Muscle of leg (tissue), 16 donors: ENCODE data around the gene GPSM3. TPM values are rescaled to one million over a fixed set of nuclear protein-coding genes. Genes with fewer than 3 reads are reported as not detected.

Experiments used
- DNase-seq: peaks from one replicate; pipeline ENCODE4 v3.0.0; 2013
- H3K27ac ChIP-seq: one replicate; pipeline ENCODE4 v1.5.1; 2013; ENCODE audit warnings: mild to moderate bottlenecking, low read length, control low read depth
- H3K27me3 ChIP-seq: one replicate; pipeline ENCODE4 v1.6.1; 2013; ENCODE audit warnings: low read length; ENCODE audit not compliant: control insufficient read depth, insufficient read depth
- H3K36me3 ChIP-seq: one replicate; pipeline ENCODE4 v1.6.1; 2013; ENCODE audit warnings: low read length; ENCODE audit not compliant: control insufficient read depth, insufficient read depth
- H3K4me1 ChIP-seq: one replicate; pipeline ENCODE4 v1.6.1; 2013; ENCODE audit warnings: low read length; ENCODE audit not compliant: control insufficient read depth, insufficient read depth
- H3K4me3 ChIP-seq: one replicate; pipeline ENCODE4 v1.5.1; 2013; ENCODE audit warnings: low read length, control low read depth
- H3K9me3 ChIP-seq: replicated peaks from 2 replicates; pipeline ENCODE4 v1.6.1; 2013; ENCODE audit warnings: low read depth, low read length; ENCODE audit not compliant: control insufficient read depth
- WGBS: methylation state at CpG from one replicate; pipeline ENCODE4 v1.1.5; 2013; ENCODE audit warnings: missing lambda C conversion rate; ENCODE audit not compliant: insufficient coverage; 5-methylcytosine and 5-hydroxymethylcytosine counted together
- long read RNA-seq, 11 donors: transcript quantifications; one replicate each; lab custom pipeline, GENCODE V29; 2026
- polyA plus RNA-seq, 8 donors: library from polyadenylated mRNA; unstranded; fragments of 120-200 nt; gene quantifications; one replicate each; pipeline versions ENCODE4 v1.2.1 to v1.2.3, GENCODE V29; 2013; ENCODE audit warnings: inconsistent platforms in 1 of 8, low replicate concordance in 1 of 8; ENCODE audit not compliant: insufficient read length in 8 of 8, insufficient read depth in 1 of 8
- total RNA-seq: library from RNA; stranded (reverse); fragments of 120-200 nt; gene quantifications from one replicate; pipeline ENCODE4 v1.2.4, GENCODE V29; 2013

The GPSM3 gene, protein sequence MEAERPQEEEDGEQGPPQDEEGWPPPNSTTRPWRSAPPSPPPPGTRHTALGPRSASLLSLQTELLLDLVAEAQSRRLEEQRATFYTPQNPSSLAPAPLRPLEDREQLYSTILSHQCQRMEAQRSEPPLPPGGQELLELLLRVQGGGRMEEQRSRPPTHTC
- total RNA-seq (4.3 TPM), polyA plus RNA-seq (1 to 10 TPM; 6.1 to 9.8 (median 7.7) TPM)
- long read RNA-seq, donor 1, partial matches to known transcripts, result 0 of 1 reads
- long read RNA-seq, donor 1, other reads (novel, unspliced or antisense), result 0 of 1 reads
- long read RNA-seq, donor 2, result 0 reads
- long read RNA-seq, donor 3, partial matches to known transcripts, result 0 of 4 reads
- long read RNA-seq, donor 3, other reads (novel, unspliced or antisense), result 0 of 4 reads
- long read RNA-seq, donor 4, partial matches to known transcripts, result 0 of 4 reads
- long read RNA-seq, donor 4, other reads (novel, unspliced or antisense), result 0 of 4 reads
- long read RNA-seq, donor 5, partial matches to known transcripts, result 0 of 3 reads
- long read RNA-seq, donor 5, other reads (novel, unspliced or antisense), result 0 of 3 reads
- long read RNA-seq, donor 6, partial matches to known transcripts, result 0 of 6 reads
- long read RNA-seq, donor 6, other reads (novel, unspliced or antisense), result 0 of 6 reads
- long read RNA-seq, donor 7, transcript GPSM3-206 (4 exons, 1,476 nt), result major isoform, 6 of 6 reads
- long read RNA-seq, donor 7, partial matches to known transcripts, result 0 of 6 reads
- long read RNA-seq, donor 7, other reads (novel, unspliced or antisense), result 0 of 6 reads
- long read RNA-seq, donor 8, partial matches to known transcripts, result 0 of 4 reads
- long read RNA-seq, donor 8, other reads (novel, unspliced or antisense), result 0 of 4 reads
- long read RNA-seq, donor 9, result 0 reads
- long read RNA-seq, donor 10, partial matches to known transcripts, result 0 of 3 reads
- long read RNA-seq, donor 10, other reads (novel, unspliced or antisense), result 0 of 3 reads
- long read RNA-seq, donor 11, partial matches to known transcripts, result 0 of 1 reads
- long read RNA-seq, donor 11, other reads (novel, unspliced or antisense), result 0 of 1 reads

DNA sequence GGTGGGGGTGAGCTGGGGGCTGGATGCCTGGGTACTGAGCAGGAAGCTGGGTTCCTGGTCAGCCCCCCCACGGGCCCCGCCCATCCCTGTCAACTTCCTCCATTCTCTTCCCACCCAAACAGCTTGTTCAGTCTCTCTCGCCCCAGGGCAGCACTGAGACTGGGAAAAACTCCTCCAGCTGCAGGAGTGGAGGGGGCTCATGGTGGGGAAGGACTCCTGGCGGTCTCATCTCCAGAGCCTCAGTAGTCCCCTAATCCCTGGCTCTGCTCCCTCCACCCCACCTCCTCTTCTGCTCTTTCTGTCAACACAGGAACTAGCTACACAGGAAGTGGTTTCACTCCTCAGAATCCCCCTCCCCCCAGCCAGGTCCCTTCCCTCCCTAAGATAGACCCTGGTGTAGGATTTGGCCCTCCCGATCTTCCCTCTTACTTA is at the start of gene GPSM3:
Gene GPSM3 (minus strand): TSS at position 36 of the 432 bp plus-strand sequence. CDS start 130 bp downstream, outside the sequence.
- Histone ChIP-seq H3K4me3 (peak within 1 kb of the TSS; percentile 34), H3K36me3 (peaks cover 5% of the 10 kb centered on the region), H3K27ac (peak within 1 kb of the TSS; percentile 84), H3K9me3 (no peaks in the 10 kb centered on the region), H3K27me3 (no peaks in the 10 kb centered on the region), H3K4me1 (peaks cover 63% of the 10 kb centered on the region)
- DNase-seq, result peak; percentile 58
- no CpG with 5 or more reads among the region's 5 CpGs for WGBS

- WGBS, result 78% methylated on average over 1 of the region's 1 CpG
- Histone ChIP-seq H3K4me3 (no peak overlapping the region), H3K27ac (no peak overlapping the region), H3K4me1 (peaks cover 16% of the 10 kb centered on the region), H3K36me3 (no peaks in the 10 kb centered on the region), H3K9me3 (no peaks in the 10 kb centered on the region), H3K27me3 (no peaks in the 10 kb centered on the region)
- no peak for DNase-seq
Measured at GRCh38 chr6:32240686-32241085, 48.2 kb upstream of the GPSM3 start.

DNA sequence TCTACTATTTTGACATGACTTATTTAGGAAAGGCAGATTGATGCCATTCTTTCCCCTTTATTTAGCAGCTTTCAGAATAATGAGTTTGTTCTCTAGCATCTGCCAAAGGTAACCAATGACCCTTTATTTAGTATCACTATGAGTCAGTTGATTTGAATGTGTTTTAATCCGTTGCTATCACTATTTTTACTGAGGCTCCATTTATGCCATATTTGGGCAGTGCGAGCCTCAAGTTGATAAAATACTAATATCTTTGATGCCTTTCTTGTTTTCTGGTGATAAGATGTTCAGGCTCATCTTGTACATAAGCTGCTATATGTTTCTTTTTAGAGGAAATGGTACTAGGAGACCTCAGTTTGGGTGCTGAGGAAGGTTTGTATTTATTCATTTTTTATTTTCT is 47.0 kb upstream of the GPSM3 start:
- Histone ChIP-seq H3K36me3 (no peaks in the 10 kb centered on the region), H3K9me3 (no peaks in the 10 kb centered on the region), H3K27ac (no peak overlapping the region), H3K4me3 (no peak overlapping the region), H3K4me1 (peaks cover 13% of the 10 kb centered on the region), H3K27me3 (no peaks in the 10 kb centered on the region)
- DNase-seq, result no peak
- WGBS, result no CpG with 5 or more reads among the region's 2 CpGs

GRCh38 chr6:32234934-32235333 is 42.5 kb upstream of the GPSM3 start:
- Histone ChIP-seq H3K27ac (peak overlapping the region; percentile 88), H3K36me3 (no peaks in the 10 kb centered on the region), H3K4me3 (no peak overlapping the region), H3K27me3 (no peaks in the 10 kb centered on the region), H3K9me3 (no peaks in the 10 kb centered on the region), H3K4me1 (peaks cover 3% of the 10 kb centered on the region)
- DNase-seq, result no peak
- 33% methylated on average over 1 of the region's 4 CpGs for WGBS

DNA sequence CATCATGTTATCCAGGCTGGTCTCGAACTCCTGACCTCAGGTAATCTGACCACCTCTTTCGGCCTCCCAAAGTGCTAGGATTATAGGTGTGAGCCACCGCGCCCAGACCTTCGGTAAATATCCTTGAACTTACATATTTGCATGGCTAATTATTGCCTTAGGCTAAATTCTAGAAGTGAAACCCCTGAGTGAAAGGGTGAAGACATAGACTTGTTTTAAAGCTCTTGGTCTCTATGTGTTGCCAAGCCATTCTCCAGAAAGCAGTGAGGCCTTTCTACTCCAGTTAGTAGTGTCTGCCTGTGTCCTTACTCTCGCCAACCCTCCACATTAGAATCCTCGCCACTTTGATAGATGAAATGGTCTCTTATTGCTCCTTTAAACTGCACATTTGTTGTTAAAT is 34.0 kb upstream of the GPSM3 start:
- Histone ChIP-seq H3K27ac (no peak overlapping the region), H3K4me1 (no peaks in the 10 kb centered on the region), H3K9me3 (no peaks in the 10 kb centered on the region), H3K4me3 (no peak overlapping the region), H3K36me3 (no peaks in the 10 kb centered on the region), H3K27me3 (no peaks in the 10 kb centered on the region)
- WGBS, result 92% methylated on average over 2 of the region's 7 CpGs
- no peak for DNase-seq

DNA sequence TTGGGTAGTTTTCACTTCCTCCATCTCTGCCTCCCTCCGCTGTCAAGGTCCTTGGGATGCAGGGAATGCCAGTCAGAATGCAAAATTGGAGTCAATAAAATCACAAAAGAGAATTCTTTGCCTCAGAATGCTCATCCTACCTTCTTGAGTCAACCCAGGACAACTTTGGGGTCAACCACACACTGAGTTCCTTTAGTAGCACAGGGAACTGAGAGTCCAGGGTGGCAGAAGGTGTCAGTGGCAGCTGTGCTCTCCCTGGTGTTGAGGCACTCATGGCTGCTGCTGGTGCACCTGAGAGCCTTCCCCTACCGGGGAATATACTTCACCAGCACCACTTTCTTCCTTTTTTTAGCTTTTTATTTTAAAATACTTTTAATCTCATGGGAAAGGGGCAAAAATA is 32.3 kb upstream of the GPSM3 start:
- H3K27ac ChIP-seq, result peak overlapping the region; percentile 32
- no peak for DNase-seq
- H3K4me1 ChIP-seq, result no peaks in the 10 kb centered on the region
- WGBS, result no CpG with 5 or more reads among the region's 2 CpGs
- no peaks in the 10 kb centered on the region for H3K27me3 ChIP-seq
- no peaks in the 10 kb centered on the region for H3K9me3 ChIP-seq
- H3K36me3 ChIP-seq, result no peaks in the 10 kb centered on the region
- H3K4me3 ChIP-seq, result no peak overlapping the region

DNA sequence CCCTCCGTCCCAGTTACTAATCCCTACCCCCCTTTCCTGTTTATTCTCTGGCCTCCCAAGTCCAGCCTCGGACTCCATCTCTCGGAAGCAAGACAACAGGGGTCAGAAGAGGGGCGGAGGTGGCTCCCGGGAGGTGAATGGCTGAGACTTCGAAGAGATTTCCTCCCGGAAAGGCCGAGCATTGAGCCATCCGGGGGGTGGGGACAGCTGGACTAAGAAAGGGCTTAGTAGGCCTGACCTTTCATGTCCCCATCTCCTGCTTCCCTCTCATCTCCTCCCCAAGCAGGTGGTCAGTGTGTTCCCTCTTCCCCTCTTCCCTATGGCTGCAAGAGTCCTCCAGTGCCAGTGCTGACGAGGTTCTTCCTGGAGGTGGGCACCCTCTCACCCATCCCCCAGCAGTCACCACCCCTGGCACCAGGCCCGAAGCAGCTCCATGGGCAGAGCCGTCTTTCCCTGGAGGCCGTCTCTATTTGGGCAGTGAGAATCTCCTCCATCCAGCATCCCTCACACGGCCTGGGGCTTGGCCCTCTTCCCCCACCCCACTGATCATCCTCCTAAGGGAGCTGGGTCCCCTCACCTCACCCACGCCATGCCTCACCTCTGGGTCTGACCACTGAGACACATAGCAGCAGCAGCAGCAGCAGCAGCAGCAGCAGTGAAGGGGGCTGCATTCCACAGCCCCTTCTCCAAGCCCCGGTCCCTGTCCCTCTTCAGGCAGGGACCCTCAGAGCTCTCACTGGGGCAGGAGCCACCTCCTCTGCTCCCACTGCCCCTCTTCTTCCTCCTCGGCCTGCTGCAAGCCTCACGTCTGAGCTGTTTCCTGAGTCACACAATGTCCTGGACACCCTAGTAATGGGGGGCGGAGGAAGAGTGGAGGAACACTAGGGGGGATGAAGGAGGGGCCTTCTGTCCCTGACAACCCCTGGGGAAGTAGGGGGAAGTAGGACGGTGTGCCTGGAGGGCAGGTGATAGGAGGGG is 31.1 kb upstream of the GPSM3 start, which contains the start of gene NOTCH4:
Gene NOTCH4 (minus strand): TSS at position 810 of the 978 bp plus-strand sequence. CDS start 139 bp downstream, at position 671.
- 50% methylated on average over 9 of the region's 20 CpGs for WGBS
- Histone ChIP-seq H3K4me3 (peak within 1 kb of the TSS; percentile 22), H3K27ac (peak within 1 kb of the TSS; percentile 69), H3K27me3 (no peaks in the 10 kb centered on the region), H3K36me3 (no peaks in the 10 kb centered on the region), H3K4me1 (no peaks in the 10 kb centered on the region), H3K9me3 (no peaks in the 10 kb centered on the region)
- DNase-seq, result no peak

- peak overlapping the region; percentile 22 for H3K4me3 ChIP-seq
- no peaks in the 10 kb centered on the region for H3K9me3 ChIP-seq
- no peak for DNase-seq
- no peaks in the 10 kb centered on the region for H3K27me3 ChIP-seq
- H3K4me1 ChIP-seq, result no peaks in the 10 kb centered on the region
- no peaks in the 10 kb centered on the region for H3K36me3 ChIP-seq
- 89% methylated on average over 7 of the region's 8 CpGs for WGBS
- peak overlapping the region; percentile 69 for H3K27ac ChIP-seq
Measured at GRCh38 chr6:32222333-32223230, 30.1 kb upstream of the GPSM3 start.
